Adrenal gland (tissue), 5 donors: ENCODE measurements around the gene PINK1.
A peak's percentile ranks its signal among the peaks of the same experiment; 100 is the strongest.

ENCODE experiments used
- CTCF ChIP-seq, 6 experiments: fragments of 450-650 bp in 4 of 6; fragments of 200-600 bp in 2 of 6; sonication (generic) in 1 of 6; IDR thresholded peaks; 1 replicate in 5 of 6; 2 replicates in 1 of 6; pipeline versions ENCODE4 v1.5.1 to v1.8.0; 2016 to 2021; ENCODE audit warnings: antibody characterized with exemption in 6 of 6, mild to moderate bottlenecking in 2 of 6, moderate library complexity in 1 of 6
- POLR2A ChIP-seq, 2 donors: fragments of 450-650 bp; IDR thresholded peaks; one replicate each; pipeline ENCODE4 v1.6.1; 2017; ENCODE audit warnings: antibody characterized with exemption in 2 of 2, mild to moderate bottlenecking in 2 of 2, moderate library complexity in 1 of 2
- donor health status: DM: no; HTN: no; CAD: no.

- no peak for TF ChIP-seq CTCF (IDR thresholded peaks at IDR 0.05)
- TF ChIP-seq POLR2A (IDR thresholded peaks at IDR 0.05): peak in 1 of 2 donors; percentile 20
Measured at GRCh38 chr1:20615946-20616846, 17.1 kb upstream of the PINK1 start.
